ENCODE data around the gene WWC2.

Gene WWC2

GRCh38 chr4:183256756-183257385 lies 157.8 kb downstream of the WWC2 start:
- no peak for DNase-seq (ENCODE audit: low read depth)

- DNase-seq (ENCODE audit: low read depth) = no peak
Measured at GRCh38 chr4:183257808-183258207, 158.8 kb downstream of the WWC2 start.

GRCh38 chr4:183260491-183261151 lies 161.6 kb downstream of the WWC2 start:
- DNase-seq (ENCODE audit: low read depth) = no peak

- DNase-seq (ENCODE audit: low read depth) = peak; percentile 60
Measured at GRCh38 chr4:183261953-183262775, 163.1 kb downstream of the WWC2 start.

GRCh38 chr4:183262776-183263100 lies 163.7 kb downstream of the WWC2 start:
- no peak for DNase-seq (ENCODE audit: low read depth)

- no peak for DNase-seq (ENCODE audit: low read depth)
Measured at GRCh38 chr4:183263787-183264386, 164.8 kb downstream of the WWC2 start.

GRCh38 chr4:183264614-183265013 lies 165.6 kb downstream of the WWC2 start:
- DNase-seq (ENCODE audit: low read depth) = peak; percentile 38

GRCh38 chr4:183266371-183266770 lies 167.3 kb downstream of the WWC2 start:
- DNase-seq (ENCODE audit: low read depth) = no peak

GRCh38 chr4:183268556-183268955 lies 169.5 kb downstream of the WWC2 start:
- no peak for DNase-seq (ENCODE audit: low read depth)

- no peak for DNase-seq (ENCODE audit: low read depth)
Measured at GRCh38 chr4:183272384-183272783, 173.3 kb downstream of the WWC2 start.

GRCh38 chr4:183276106-183276505 lies 177.0 kb downstream of the WWC2 start:
- no peak for DNase-seq (ENCODE audit: low read depth)

GRCh38 chr4:183284258-183284785 lies 185.3 kb downstream of the WWC2 start:
- no peak for DNase-seq (ENCODE audit: low read depth)

- DNase-seq (ENCODE audit: low read depth) = no peak
Measured at GRCh38 chr4:183284965-183285364, 185.9 kb downstream of the WWC2 start.

- DNase-seq (ENCODE audit: low read depth) = no peak
Measured at GRCh38 chr4:183285886-183286285, 186.8 kb downstream of the WWC2 start.

GRCh38 chr4:183286590-183287308 lies 187.7 kb downstream of the WWC2 start:
- DNase-seq (ENCODE audit: low read depth) = no peak

GRCh38 chr4:183287309-183287659 lies 188.2 kb downstream of the WWC2 start:
- no peak for DNase-seq (ENCODE audit: low read depth)

GRCh38 chr4:183287677-183288076 lies 188.6 kb downstream of the WWC2 start:
- DNase-seq (ENCODE audit: low read depth) = no peak

- no peak for DNase-seq (ENCODE audit: low read depth)
Measured at GRCh38 chr4:183288955-183289354, 189.9 kb downstream of the WWC2 start.

- DNase-seq (ENCODE audit: low read depth) = no peak
Measured at GRCh38 chr4:183289688-183290087, 190.6 kb downstream of the WWC2 start.

- DNase-seq (ENCODE audit: low read depth) = no peak
Measured at GRCh38 chr4:183291070-183291469, 192.0 kb downstream of the WWC2 start.

- no peak for DNase-seq (ENCODE audit: low read depth)
Measured at GRCh38 chr4:183295711-183296110, 196.7 kb downstream of the WWC2 start.

- no peak for DNase-seq (ENCODE audit: low read depth)
Measured at GRCh38 chr4:183297675-183298074, 198.6 kb downstream of the WWC2 start.

All from GM04504 (cell line).